BLaER1 treated with 17β-estradiol and CSF1 and Interleukin-3, amounts not matched to agents 10 nM and 100 nM (cell line): Measurements from ENCODE around the gene FFAR4.
A peak's percentile ranks its signal among the peaks of the same experiment; 100 is the strongest.

Experiments
- H3K27ac ChIP-seq, 11 experiments: shearing (Covaris generic); formaldehyde crosslinking; 2 replicates each; pipeline ENCODE4 v1.8.1; 2022
- H3K27me3 ChIP-seq, 11 experiments: shearing (Covaris generic); formaldehyde crosslinking; 2 replicates each; pipeline ENCODE4 v1.8.1; 2022
- H3K36me3 ChIP-seq, 11 experiments: shearing (Covaris generic); formaldehyde crosslinking; 2 replicates each; pipeline ENCODE4 v1.8.1; 2022
- H3K4me1 ChIP-seq, 10 experiments: shearing (Covaris generic); formaldehyde crosslinking; 2 replicates each; pipeline ENCODE4 v1.8.1; 2022
- H3K4me2 ChIP-seq, 11 experiments: shearing (Covaris generic); formaldehyde crosslinking; 2 replicates each; pipeline ENCODE4 v1.8.1; 2022
- H3K4me3 ChIP-seq, 10 experiments: shearing (Covaris generic); formaldehyde crosslinking; 2 replicates each; pipeline ENCODE4 v1.8.1; 2022
- H3K9ac ChIP-seq, 11 experiments: shearing (Covaris generic); formaldehyde crosslinking; 2 replicates each; pipeline ENCODE4 v1.8.1; 2022
- H3K9me3 ChIP-seq, 11 experiments: shearing (Covaris generic); formaldehyde crosslinking; replicated peaks in 1 of 11; 2 replicates each; pipeline ENCODE4 v1.8.1; 2022
- H4K20me1 ChIP-seq, 11 experiments: shearing (Covaris generic); formaldehyde crosslinking; 2 replicates each; pipeline ENCODE4 v1.8.1; 2022
- Cebpa-rat ChIP-seq, 11 experiments: shearing (Covaris generic); IDR thresholded peaks; 2 replicates each; pipeline ENCODE4 v1.8.1; 2022

FFAR4 gene

GRCh38 chr10:93567277-93568104 lies 1.0 kb downstream of the FFAR4 start:
- Histone ChIP-seq H3K9me3 (peaks cover 0 to 16% (median 10%) of the 10 kb centered on the region in 11 experiments; a peak in 10 of 22 replicates), H3K27me3 (no peaks in the 10 kb centered on the region), H4K20me1 (no peaks in the 10 kb centered on the region), H3K4me2 (no peak overlapping the region), H3K4me3 (no peak overlapping the region), H3K4me1 (peaks cover 0 to 27% (median 5%) of the 10 kb centered on the region in 10 experiments; a peak in 15 of 20 replicates), H3K27ac (no peak overlapping the region), H3K36me3 (no peaks in the 10 kb centered on the region), H3K9ac (no peak overlapping the region)
- no peak for TF ChIP-seq Cebpa-rat (IDR thresholded peaks at IDR 0.05)

- no peak overlapping the region for H3K4me2 ChIP-seq
- peaks cover 0 to 16% (median 10%) of the 10 kb centered on the region in 11 experiments; a peak in 10 of 22 replicates for H3K9me3 ChIP-seq
- no peaks in the 10 kb centered on the region for H3K36me3 ChIP-seq
- no peak for TF ChIP-seq Cebpa-rat (IDR thresholded peaks at IDR 0.05)
- H3K4me1 ChIP-seq = peaks cover 5 to 32% (median 10%) of the 10 kb centered on the region in 10 experiments
- H4K20me1 ChIP-seq = no peaks in the 10 kb centered on the region
- no peak overlapping the region for H3K9ac ChIP-seq
- no peak overlapping the region for H3K27ac ChIP-seq
- H3K4me3 ChIP-seq = no peak overlapping the region
- H3K27me3 ChIP-seq = no peaks in the 10 kb centered on the region
Observed at GRCh38 chr10:93568105-93568390, 1.6 kb downstream of the FFAR4 start.

- H3K27ac ChIP-seq = no peak overlapping the region
- no peaks in the 10 kb centered on the region for H3K36me3 ChIP-seq
- no peaks in the 10 kb centered on the region for H4K20me1 ChIP-seq
- peaks cover 0 to 16% (median 10%) of the 10 kb centered on the region in 11 experiments; a peak in 10 of 22 replicates for H3K9me3 ChIP-seq
- H3K9ac ChIP-seq = no peak overlapping the region
- no peak for TF ChIP-seq Cebpa-rat (IDR thresholded peaks at IDR 0.05)
- H3K27me3 ChIP-seq = no peaks in the 10 kb centered on the region
- H3K4me2 ChIP-seq = no peak overlapping the region
- H3K4me3 ChIP-seq = no peak overlapping the region
- peaks cover 13 to 45% (median 21%) of the 10 kb centered on the region in 10 experiments for H3K4me1 ChIP-seq
Observed at GRCh38 chr10:93570383-93570782, 3.9 kb downstream of the FFAR4 start.

GRCh38 chr10:93572606-93573005 lies 6.1 kb downstream of the FFAR4 start:
- Histone ChIP-seq H3K36me3 (no peaks in the 10 kb centered on the region), H3K4me1 (peaks cover 13 to 41% (median 21%) of the 10 kb centered on the region in 10 experiments), H3K4me2 (peak overlapping the region; percentile 45 to 87 (median 64); a peak in 21 of 22 replicates), H3K9ac (peak overlapping the region in 1 of 11 experiments; percentile 16; a peak in 1 of 22 replicates), H3K27ac (peak overlapping the region in 5 of 11 experiments; percentile 6 to 61 (median 51); a peak in 8 of 22 replicates), H4K20me1 (no peaks in the 10 kb centered on the region), H3K4me3 (no peak overlapping the region), H3K9me3 (peaks cover 0 to 6% (median 0%) of the 10 kb centered on the region in 11 experiments; a peak in 3 of 22 replicates), H3K27me3 (no peaks in the 10 kb centered on the region)
- TF ChIP-seq Cebpa-rat (IDR thresholded peaks at IDR 0.05) = no peak

- Histone ChIP-seq H3K4me2 (peak overlapping the region; percentile 45 to 87 (median 64)), H4K20me1 (no peaks in the 10 kb centered on the region), H3K27me3 (no peaks in the 10 kb centered on the region), H3K4me1 (peaks cover 13 to 41% (median 21%) of the 10 kb centered on the region in 10 experiments), H3K36me3 (no peaks in the 10 kb centered on the region), H3K9me3 (no peaks in the 10 kb centered on the region; a peak in 1 of 22 replicates), H3K4me3 (no peak overlapping the region; a peak in 2 of 20 replicates), H3K27ac (peak overlapping the region in 6 of 11 experiments; percentile 6 to 61 (median 46); a peak in 10 of 22 replicates), H3K9ac (peak overlapping the region in 3 of 11 experiments; percentile 1 to 38 (median 16); a peak in 4 of 22 replicates)
- no peak for TF ChIP-seq Cebpa-rat (IDR thresholded peaks at IDR 0.05)
Observed at GRCh38 chr10:93573051-93573909, 6.8 kb downstream of the FFAR4 start.

GRCh38 chr10:93573924-93574323 lies 7.5 kb downstream of the FFAR4 start:
- H3K27ac ChIP-seq = peak overlapping the region in 2 of 11 experiments; percentile 8 to 61; a peak in 3 of 22 replicates
- no peaks in the 10 kb centered on the region for H3K27me3 ChIP-seq
- TF ChIP-seq Cebpa-rat (IDR thresholded peaks at IDR 0.05) = no peak
- peak overlapping the region; percentile 45 to 87 (median 64); a peak in 18 of 22 replicates for H3K4me2 ChIP-seq
- peak overlapping the region in 1 of 11 experiments; percentile 1; a peak in 1 of 22 replicates for H3K9ac ChIP-seq
- no peaks in the 10 kb centered on the region for H3K36me3 ChIP-seq
- H4K20me1 ChIP-seq = no peaks in the 10 kb centered on the region
- no peak overlapping the region for H3K4me3 ChIP-seq
- H3K4me1 ChIP-seq = peaks cover 13 to 41% (median 21%) of the 10 kb centered on the region in 10 experiments
- peaks cover 0 to under 1% (median 0%) of the 10 kb centered on the region in 11 experiments; a peak in 2 of 22 replicates for H3K9me3 ChIP-seq

GRCh38 chr10:93576888-93577287 lies 10.4 kb downstream of the FFAR4 start:
- H3K4me1 ChIP-seq = peaks cover 13 to 31% (median 20%) of the 10 kb centered on the region in 10 experiments
- H3K27me3 ChIP-seq = no peaks in the 10 kb centered on the region
- no peak overlapping the region for H3K27ac ChIP-seq
- peaks cover 0 to 17% (median 12%) of the 10 kb centered on the region in 11 experiments; a peak in 15 of 22 replicates for H3K9me3 ChIP-seq
- H4K20me1 ChIP-seq = no peaks in the 10 kb centered on the region
- no peak overlapping the region for H3K9ac ChIP-seq
- no peaks in the 10 kb centered on the region for H3K36me3 ChIP-seq
- no peak for TF ChIP-seq Cebpa-rat (IDR thresholded peaks at IDR 0.05)
- H3K4me2 ChIP-seq = no peak overlapping the region
- H3K4me3 ChIP-seq = no peak overlapping the region

- no peaks in the 10 kb centered on the region for H4K20me1 ChIP-seq
- H3K36me3 ChIP-seq = no peaks in the 10 kb centered on the region
- no peak overlapping the region for H3K9ac ChIP-seq
- H3K4me1 ChIP-seq = peaks cover 12 to 24% (median 15%) of the 10 kb centered on the region in 10 experiments
- no peaks in the 10 kb centered on the region for H3K27me3 ChIP-seq
- H3K4me2 ChIP-seq = no peak overlapping the region
- H3K4me3 ChIP-seq = no peak overlapping the region
- no peak for TF ChIP-seq Cebpa-rat (IDR thresholded peaks at IDR 0.05)
- H3K27ac ChIP-seq = no peak overlapping the region
- peaks cover 0 to 17% (median 12%) of the 10 kb centered on the region in 11 experiments; a peak in 15 of 22 replicates for H3K9me3 ChIP-seq
Observed at GRCh38 chr10:93577565-93577964, 11.1 kb downstream of the FFAR4 start.

GRCh38 chr10:93579089-93579488 lies 12.6 kb downstream of the FFAR4 start:
- no peak overlapping the region for H3K27ac ChIP-seq
- no peak overlapping the region for H3K4me2 ChIP-seq
- H3K36me3 ChIP-seq = no peaks in the 10 kb centered on the region
- H3K9ac ChIP-seq = no peak overlapping the region
- peaks cover 0 to 9% (median under 1%) of the 10 kb centered on the region in 10 experiments; a peak in 9 of 20 replicates for H3K4me1 ChIP-seq
- H4K20me1 ChIP-seq = no peaks in the 10 kb centered on the region
- H3K4me3 ChIP-seq = no peak overlapping the region
- no peak for TF ChIP-seq Cebpa-rat (IDR thresholded peaks at IDR 0.05)
- H3K27me3 ChIP-seq = no peaks in the 10 kb centered on the region
- H3K9me3 ChIP-seq = peaks cover 0 to 17% (median 12%) of the 10 kb centered on the region in 11 experiments; a peak in 15 of 22 replicates
